Stomach (tissue), 4 donors: ENCODE measurements around the gene RFFL.

Experiments
- EP300 ChIP-seq: sonication (generic); formaldehyde crosslinking; IDR thresholded peaks from one replicate; pipeline ENCODE4 v1.6.1; 2017; ENCODE audit warnings: antibody characterized with exemption
- POLR2A ChIP-seq, 4 donors: fragments of 450-650 bp; IDR thresholded peaks; one replicate each; pipeline ENCODE4 v1.6.1; 2016; ENCODE audit warnings: antibody characterized with exemption in 4 of 4, control low read depth in 2 of 4, mild to moderate bottlenecking in 1 of 4, moderate library complexity in 1 of 4
- TF ChIP-seq, protein P1 (sequence below), 7 experiments: fragments of 450-650 bp in 4 of 7; fragments of 200-600 bp in 3 of 7; sonication (generic) in 3 of 7; IDR thresholded peaks; one replicate each; pipeline ENCODE4 v1.5.1; 2016 to 2019; ENCODE audit warnings: antibody characterized with exemption in 7 of 7, control low read depth in 2 of 7, mild to moderate bottlenecking in 1 of 7

DNA sequence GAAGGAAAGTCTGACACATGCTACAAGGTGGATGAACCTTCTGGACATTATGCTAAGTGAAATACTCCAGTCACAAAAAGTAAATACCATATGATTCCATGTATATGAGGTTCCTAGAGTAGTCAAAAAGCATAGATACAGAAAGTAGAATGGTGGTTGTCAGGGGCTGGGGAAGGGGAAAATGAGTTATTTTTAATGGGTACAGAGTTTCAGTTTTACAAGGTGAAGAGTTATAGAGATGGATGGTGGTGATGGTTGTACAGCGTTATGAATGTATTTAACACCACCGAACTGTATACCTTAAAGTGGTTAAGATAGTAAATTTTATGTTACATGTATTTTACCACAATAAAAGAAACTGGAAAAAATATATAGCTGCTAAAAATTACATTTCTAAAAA, 38.2 kb upstream of the RFFL start:
- TF ChIP-seq, protein P1, sequence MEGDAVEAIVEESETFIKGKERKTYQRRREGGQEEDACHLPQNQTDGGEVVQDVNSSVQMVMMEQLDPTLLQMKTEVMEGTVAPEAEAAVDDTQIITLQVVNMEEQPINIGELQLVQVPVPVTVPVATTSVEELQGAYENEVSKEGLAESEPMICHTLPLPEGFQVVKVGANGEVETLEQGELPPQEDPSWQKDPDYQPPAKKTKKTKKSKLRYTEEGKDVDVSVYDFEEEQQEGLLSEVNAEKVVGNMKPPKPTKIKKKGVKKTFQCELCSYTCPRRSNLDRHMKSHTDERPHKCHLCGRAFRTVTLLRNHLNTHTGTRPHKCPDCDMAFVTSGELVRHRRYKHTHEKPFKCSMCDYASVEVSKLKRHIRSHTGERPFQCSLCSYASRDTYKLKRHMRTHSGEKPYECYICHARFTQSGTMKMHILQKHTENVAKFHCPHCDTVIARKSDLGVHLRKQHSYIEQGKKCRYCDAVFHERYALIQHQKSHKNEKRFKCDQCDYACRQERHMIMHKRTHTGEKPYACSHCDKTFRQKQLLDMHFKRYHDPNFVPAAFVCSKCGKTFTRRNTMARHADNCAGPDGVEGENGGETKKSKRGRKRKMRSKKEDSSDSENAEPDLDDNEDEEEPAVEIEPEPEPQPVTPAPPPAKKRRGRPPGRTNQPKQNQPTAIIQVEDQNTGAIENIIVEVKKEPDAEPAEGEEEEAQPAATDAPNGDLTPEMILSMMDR (IDR thresholded peaks at IDR 0.05), result no peak
- TF ChIP-seq POLR2A (IDR thresholded peaks at IDR 0.05) (no peak), EP300 (no peak)
